Measurements from ENCODE around the gene CNN2. TPM values are rescaled to one million over a fixed set of nuclear protein-coding genes. Genes with fewer than 3 reads are reported as not detected.

Gene CNN2
- total and polyA plus RNA-seq, 2 donors from 2014 or later: 64.1 to 131 TPM

- FAIRE-seq: no peak
- no peak overlapping the region for H3K27ac ChIP-seq (ENCODE audit: low read depth in 2 of 2, low read length in 2 of 2)
Measured at GRCh38 chr19:1041272-1041834, 14.9 kb downstream of the CNN2 start.

GRCh38 chr19:1041835-1042685 lies 15.7 kb downstream of the CNN2 start:
- DNase-seq: peak in 1 of 5 donors; percentile 68
- H3K9me3 ChIP-seq (ENCODE audit: control insufficient read depth in 2 of 3, insufficient read depth in 1 of 3, low read length in 3 of 3): no peaks in the 10 kb centered on the region
- FAIRE-seq: no peak
- no peak overlapping the region for H3K9ac ChIP-seq (ENCODE audit: low read length in 3 of 3)
- H3K36me3 ChIP-seq (ENCODE audit: control insufficient read depth in 2 of 3, insufficient read depth in 3 of 3, low read length in 3 of 3): no peaks in the 10 kb centered on the region
- no peak for TF ChIP-seq CTCF (IDR thresholded peaks at IDR 0.05; ENCODE audit: borderline replicate concordance, extremely low read depth, insufficient read depth)
- H3K4me3 ChIP-seq (ENCODE audit: low read length in 3 of 3): no peak overlapping the region
- peaks cover 0 to 19% (median 9%) of the 10 kb centered on the region in 3 donors for H3K4me1 ChIP-seq (ENCODE audit: control insufficient read depth in 2 of 3, insufficient read depth in 2 of 3, low read depth in 1 of 3, low read length in 3 of 3)
- H3K27me3 ChIP-seq (ENCODE audit: control insufficient read depth, insufficient read depth, low read length): no peaks in the 10 kb centered on the region
- no peak overlapping the region for H3K27ac ChIP-seq (ENCODE audit: low read depth in 2 of 2, low read length in 2 of 2)
- intact Hi-C loops (cut with DNase I): no loop called here

More at GRCh38 chr19:1041272-1041834, 14.9 kb downstream of the CNN2 start:
- no peak for TF ChIP-seq CTCF (IDR thresholded peaks at IDR 0.05; ENCODE audit: borderline replicate concordance, extremely low read depth, insufficient read depth)
- peaks cover 0 to 19% (median 9%) of the 10 kb centered on the region in 3 donors for H3K4me1 ChIP-seq (ENCODE audit: control insufficient read depth in 2 of 3, insufficient read depth in 2 of 3, low read depth in 1 of 3, low read length in 3 of 3)
- no peaks in the 10 kb centered on the region for H3K27me3 ChIP-seq (ENCODE audit: control insufficient read depth, insufficient read depth, low read length)
- H3K4me3 ChIP-seq (ENCODE audit: low read length in 3 of 3): peak overlapping the region; percentile 26 to 74 (median 46)
- no peaks in the 10 kb centered on the region for H3K9me3 ChIP-seq (ENCODE audit: control insufficient read depth in 2 of 3, insufficient read depth in 1 of 3, low read length in 3 of 3)
- DNase-seq: peak in 1 of 5 donors; percentile 62
- H3K36me3 ChIP-seq (ENCODE audit: control insufficient read depth in 2 of 3, insufficient read depth in 3 of 3, low read length in 3 of 3): no peaks in the 10 kb centered on the region
- intact Hi-C loops (cut with DNase I): no loop called here
- H3K9ac ChIP-seq (ENCODE audit: low read length in 3 of 3): peak overlapping the region in 1 of 3 donors; percentile 71

- peak in 1 of 5 donors; percentile 53 for DNase-seq
- FAIRE-seq: no peak
- no peak for TF ChIP-seq CTCF (IDR thresholded peaks at IDR 0.05; ENCODE audit: borderline replicate concordance, extremely low read depth, insufficient read depth)
- no peaks in the 10 kb centered on the region for H3K27me3 ChIP-seq (ENCODE audit: control insufficient read depth, insufficient read depth, low read length)
- no peak overlapping the region for H3K27ac ChIP-seq (ENCODE audit: low read depth in 2 of 2, low read length in 2 of 2)
- intact Hi-C loops (cut with DNase I): no loop called here
- H3K36me3 ChIP-seq (ENCODE audit: control insufficient read depth in 2 of 3, insufficient read depth in 3 of 3, low read length in 3 of 3): no peaks in the 10 kb centered on the region
- no peak overlapping the region for H3K4me3 ChIP-seq (ENCODE audit: low read length in 3 of 3)
- peaks cover 0 to 19% (median 9%) of the 10 kb centered on the region in 3 donors for H3K4me1 ChIP-seq (ENCODE audit: control insufficient read depth in 2 of 3, insufficient read depth in 2 of 3, low read depth in 1 of 3, low read length in 3 of 3)
- no peak overlapping the region for H3K9ac ChIP-seq (ENCODE audit: low read length in 3 of 3)
- H3K9me3 ChIP-seq (ENCODE audit: control insufficient read depth in 2 of 3, insufficient read depth in 1 of 3, low read length in 3 of 3): no peaks in the 10 kb centered on the region
Measured at GRCh38 chr19:1042689-1043511, 16.5 kb downstream of the CNN2 start.

Data from kidney (tissue), 14 donors.